GM18909 (cell line): ENCODE measurements around the gene LYSMD3.
"Not testable (repeated sequence)": the region's sequence is repeated elsewhere in the genome, so short reads cannot be mapped to it uniquely, and the experiment has no call there.

Source experiments
- ATAC-seq: cut with Tn5 transposase; IDR thresholded peaks from one replicate; pipeline ENCODE4 v1.9.1; 2021; ENCODE audit warnings: mild to moderate bottlenecking; ENCODE audit not compliant: unreplicated experiment, poor library complexity

Gene LYSMD3

DNA sequence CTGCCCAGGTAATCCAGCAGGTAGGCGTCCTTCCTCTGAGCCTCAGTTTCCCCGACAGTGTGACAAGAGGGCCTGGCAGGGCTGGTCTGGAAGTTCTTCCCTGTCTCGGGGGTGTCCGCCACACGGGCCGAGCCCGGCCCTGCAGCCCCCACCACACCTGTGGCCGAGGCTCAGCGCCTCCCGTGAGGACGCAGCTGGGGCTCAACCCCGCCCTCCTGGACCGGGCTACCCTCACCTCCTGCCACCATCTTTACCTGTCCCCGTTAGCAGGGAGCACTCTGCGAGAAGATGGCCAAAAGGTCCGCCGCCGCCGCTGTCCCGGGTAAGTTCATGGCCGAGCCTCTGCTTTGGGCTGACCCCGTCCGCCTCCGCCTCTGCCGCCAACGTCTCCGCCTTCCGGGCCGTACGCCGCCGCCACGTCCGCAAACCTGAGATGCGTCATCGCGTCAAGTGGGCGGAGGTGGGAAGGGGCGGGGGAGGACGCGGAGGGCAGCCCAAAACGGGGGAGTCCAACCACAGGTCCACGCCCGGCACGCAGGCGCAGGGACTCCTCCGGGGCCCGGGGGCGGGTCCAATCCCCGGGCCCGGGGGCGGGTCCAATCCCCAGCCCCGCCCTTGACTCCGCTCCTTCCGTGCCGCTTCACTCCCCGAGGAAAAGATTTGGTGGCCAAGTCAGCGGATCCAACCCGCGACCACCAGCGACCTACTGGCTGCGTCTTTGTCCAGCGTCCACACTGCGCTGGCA is at the start of gene LYSMD3:
Gene LYSMD3 (minus strand): TSS at position 391 of the 745 bp plus-strand sequence. CDS start 4,295 bp downstream, outside the sequence.
- ATAC-seq: peak; percentile 91

DNA sequence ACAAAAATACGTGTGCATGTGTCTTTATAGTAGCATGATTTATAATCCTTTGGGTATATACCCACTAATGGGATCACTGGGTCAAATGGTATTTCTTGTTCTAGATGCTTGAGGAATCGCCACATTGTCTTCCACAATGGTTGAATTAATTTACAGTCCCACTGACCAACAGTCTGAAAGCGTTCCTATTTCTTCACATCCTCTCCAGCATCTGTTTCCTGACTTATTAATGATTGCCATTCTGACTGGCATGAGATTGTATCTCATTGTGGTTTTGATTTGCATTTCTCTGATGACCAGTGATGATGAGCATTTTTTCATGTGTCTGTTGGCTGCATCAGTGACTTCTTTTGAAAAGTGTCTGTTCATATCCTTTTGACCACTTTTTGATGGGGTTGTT is 47.2 kb upstream of the LYSMD3 start:
- not testable (repeated sequence) for ATAC-seq

DNA sequence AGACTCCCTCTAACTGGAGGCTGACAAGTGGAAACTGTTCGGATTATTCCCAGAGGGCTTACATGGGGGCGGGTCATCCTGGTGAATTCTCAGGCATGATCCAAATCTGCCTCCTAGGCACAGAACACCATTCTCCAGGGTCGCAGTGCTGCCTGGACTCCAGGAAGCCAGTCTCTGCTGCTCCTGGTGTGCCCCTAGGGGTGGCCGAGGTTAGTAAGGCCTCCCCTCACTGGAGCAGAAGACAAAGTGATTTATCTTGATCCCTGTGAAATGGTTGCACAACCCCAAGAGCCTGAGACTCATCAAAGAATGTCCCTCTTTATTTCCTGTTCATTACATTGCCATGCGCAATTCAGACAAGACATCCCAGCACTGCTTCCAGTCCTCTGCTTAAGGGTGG is 46.3 kb upstream of the LYSMD3 start:
- ATAC-seq: no peak

DNA sequence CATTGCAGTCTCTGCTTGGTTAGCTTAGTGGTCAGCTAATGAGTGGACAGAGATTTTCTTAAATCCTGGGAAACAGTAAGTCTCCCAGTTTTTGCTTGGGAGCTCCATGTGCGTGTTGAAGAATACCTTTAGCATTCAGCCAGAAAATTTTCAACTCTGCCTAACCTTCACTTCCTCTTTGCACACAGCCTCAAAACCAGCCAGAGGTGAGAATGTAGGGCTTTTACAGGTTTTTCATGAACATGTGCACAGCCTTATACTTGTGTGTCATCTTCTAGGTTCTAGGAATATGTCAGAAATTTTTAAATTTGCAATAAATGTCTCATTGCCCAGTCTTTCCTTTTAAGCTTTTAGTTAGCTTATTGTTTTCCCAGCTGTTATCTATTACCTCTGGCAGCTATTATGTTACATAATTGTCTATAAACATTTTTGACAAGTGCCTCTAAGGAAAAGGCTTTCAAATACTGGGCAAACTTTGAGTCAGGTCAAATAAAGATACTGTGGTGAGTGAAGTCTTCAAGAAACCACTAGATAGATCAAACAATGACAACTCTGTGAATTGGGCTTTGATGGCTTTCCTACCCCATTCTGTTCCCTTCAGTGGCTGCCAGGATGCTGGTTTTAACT is 41.9 kb upstream of the LYSMD3 start:
- no peak for ATAC-seq

DNA sequence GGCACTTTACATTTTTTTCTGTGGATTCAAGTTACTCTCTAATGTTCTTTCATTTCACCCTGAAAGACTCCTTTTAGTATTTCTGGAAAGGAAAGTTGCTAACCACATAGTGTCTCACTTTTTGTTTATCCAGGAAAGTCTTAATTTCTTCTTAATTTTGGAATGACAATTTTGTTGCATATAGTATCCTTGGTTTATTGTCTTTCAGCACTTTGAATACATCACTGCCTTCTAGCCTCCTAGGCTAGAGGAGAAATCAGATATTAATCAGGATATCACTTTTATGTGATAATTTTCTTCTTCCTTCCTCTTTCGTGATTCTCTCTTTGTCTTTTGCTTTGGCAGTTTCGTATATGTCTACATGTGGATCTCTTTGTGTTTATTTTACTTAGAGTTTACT is 40.6 kb upstream of the LYSMD3 start:
- no peak for ATAC-seq

DNA sequence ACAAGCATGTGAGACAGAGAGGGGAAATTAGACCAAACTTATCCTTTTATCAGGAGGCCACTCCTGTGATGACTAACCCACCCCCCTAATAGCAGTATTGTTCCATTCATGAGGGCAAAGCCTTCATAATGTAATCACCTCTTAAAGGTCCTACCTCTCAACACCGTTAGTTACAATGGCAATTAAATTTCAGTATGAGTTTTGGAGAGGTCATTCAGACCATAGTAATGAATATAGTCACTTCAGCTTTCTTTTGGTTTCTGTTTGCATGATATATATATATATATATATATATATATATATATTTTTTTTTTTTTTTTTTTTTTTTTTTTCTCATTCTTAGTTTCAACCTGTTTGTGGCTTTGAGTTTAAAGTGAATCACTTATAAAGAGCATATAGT is 39.7 kb upstream of the LYSMD3 start:
- ATAC-seq: no peak

DNA sequence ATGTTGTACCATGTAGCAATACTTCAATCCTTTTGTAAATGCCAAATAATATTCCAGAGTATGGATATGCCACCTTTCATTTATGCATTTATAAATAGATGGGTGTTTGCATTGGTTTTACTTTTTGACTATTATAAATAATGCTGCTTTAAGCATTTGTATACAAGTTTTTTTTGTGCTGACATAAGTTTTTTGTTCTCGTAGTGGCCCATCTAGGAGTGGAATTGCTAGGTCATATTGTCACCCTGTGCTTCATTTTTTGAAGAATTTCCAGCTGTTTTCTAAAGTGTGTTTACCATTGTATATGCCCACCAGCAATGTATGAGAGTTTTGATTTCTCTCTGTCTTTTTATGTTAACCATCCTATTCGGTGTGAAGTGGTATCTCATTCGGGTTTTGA is 36.1 kb upstream of the LYSMD3 start:
- ATAC-seq: no peak

DNA sequence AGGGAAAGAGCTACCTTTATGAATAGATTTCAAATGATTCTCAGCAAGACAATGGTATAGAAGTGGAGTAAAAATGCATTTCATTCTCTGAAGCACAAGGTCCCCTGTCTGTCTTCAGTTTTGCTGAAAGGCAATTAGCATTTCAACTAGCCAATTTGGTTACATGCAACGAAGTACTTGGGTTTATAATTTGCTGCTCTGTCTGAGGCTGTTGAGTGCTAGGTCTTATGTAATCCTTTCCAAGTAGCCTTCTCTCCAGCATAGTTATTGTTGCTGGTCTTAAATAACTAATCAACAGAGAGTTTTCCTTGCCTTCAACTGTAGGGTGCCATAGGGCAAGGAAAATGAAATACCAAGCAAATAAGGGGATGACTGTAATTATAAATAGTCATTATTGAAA is 33.7 kb upstream of the LYSMD3 start:
- no peak for ATAC-seq

DNA sequence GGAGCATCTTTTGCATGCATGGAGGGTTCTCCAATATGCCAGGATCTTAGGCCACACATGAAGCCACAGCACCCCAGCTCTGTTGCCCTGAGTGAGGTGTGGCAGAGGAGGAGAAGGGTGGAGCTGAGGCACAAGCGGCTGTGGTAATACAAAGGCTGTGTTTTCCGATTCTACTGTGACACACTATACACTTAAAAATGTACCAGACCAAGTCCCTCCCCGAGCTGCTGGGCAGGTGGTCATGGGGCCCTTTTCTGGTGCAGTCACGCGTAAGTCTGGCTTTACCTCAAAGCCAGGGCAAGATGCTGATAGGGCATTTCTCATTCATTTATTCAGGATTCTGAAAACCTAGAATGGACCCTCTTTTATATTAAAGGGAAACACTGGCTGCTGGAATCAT is 33.0 kb upstream of the LYSMD3 start:
- ATAC-seq: no peak

DNA sequence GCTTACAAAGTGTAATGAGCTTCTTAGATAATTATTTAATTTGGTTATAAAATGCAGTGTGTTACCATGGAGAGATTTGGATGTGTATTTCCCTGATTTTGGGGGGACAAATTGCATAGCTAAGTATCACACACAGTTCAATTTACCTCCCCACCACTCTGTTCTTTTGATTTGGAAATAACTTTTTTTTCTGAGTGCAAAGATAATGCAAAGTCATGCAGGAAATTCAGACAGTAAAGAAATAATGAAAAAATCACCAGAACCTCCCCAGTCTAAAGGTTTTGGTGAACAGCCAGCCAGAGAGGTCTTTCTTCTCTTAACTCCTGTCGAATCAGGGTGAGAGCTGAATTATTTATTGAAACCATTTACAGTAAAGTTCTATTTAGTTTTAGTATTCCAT is 32.4 kb upstream of the LYSMD3 start:
- ATAC-seq: no peak

DNA sequence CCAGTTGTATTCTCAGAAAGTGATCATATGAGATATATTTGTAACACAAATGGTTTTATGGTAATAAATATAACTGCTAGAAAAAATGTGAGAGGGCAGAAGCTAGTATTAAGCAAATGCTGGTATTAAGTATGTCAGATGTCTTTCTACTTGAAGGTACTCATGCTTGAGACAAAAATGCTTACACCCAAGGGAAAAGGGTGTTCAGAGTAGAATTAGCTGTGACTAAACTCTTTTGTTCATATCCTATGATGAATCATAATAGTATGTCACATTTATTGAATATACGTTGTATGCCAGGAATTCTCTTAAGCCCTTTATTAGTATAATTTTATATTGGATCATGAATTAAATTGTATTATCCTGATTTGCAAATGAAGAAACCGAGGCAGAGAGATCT is 31.4 kb upstream of the LYSMD3 start:
- ATAC-seq: no peak

DNA sequence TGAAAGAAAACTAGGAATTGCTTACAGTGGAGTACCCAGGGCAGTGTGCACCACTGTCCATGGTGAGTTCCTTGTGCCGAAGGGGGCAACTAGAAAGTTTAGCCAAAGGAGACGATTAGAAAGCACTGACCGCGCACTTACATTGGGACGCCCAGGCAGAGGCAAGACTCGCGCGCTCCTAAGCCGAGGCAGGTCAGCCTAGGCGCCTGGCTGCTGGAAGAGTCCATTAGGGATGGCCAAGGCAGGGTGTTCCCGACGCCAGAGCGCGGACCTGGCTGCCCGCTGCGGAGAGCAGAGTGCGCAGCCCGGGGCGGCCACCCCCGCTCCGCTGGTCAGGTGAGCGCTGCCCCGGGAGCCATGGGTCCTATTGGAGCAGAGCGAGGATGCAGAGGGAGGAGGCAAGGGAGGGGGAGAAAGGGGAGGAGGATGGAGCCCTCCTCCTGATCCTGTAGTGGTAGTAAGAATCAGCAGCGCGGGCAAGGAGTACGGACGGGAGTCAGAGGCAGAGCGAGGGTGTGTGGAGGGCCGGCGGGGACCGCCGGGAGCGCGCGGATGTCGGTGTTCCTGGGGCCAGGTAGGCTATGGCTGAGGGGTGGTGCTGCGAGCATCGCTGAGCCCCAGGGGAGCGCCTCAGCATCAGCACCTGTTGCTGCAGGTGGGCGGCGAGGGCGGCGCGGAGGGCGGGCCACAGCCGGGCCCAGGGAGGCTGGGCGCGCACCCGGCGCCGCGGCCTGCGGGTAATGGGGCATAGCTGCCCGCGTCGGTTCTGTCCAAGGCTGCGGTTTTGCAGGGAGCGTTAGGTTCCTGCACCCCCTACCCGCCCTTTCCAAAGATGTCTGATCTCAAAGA is 29.2 kb upstream of the LYSMD3 start, which contains the start of gene ADGRV1:
Gene ADGRV1 (plus strand): TSS at position 454 of the 849 bp plus-strand sequence. CDS start 99 bp downstream, at position 553.
- peak; percentile 50 for ATAC-seq

DNA sequence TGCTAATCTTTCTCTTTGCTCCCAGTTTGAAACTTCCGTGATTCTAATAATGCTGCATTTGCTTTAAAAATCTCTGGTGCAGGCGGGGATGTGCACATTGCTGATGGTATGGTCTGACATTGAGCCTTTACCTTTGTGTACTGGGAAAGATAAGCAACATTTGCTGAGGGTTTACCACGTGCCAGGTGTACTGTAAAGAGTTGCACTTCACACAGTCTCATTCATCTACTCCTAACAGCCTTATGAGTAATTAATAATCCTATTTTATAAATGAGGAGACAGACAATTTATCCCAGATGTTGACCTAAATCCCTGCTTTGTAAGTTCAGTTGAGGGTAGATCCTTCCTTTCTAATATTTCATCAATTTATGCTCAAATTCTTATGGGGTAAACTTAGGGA is 28.5 kb upstream of the LYSMD3 start:
- no peak for ATAC-seq

DNA sequence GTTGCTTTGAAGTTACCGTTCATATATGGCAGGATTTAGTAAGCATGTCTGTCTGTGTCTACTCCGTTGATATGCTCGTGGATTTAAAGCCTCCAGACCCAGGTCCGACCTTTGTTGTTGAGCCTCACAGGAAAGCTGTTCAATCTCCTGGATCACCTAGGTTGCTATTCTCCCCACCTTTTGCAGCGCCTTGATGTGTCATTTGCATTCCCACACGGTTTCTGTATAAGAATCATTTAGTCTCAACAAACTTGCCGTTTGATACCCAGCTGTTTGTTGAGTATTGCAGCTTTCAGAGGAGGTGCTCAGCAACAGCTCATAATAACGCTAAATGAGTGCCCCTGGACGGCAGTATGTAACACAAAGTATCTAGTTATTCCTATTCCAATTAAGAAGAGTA is 28.0 kb upstream of the LYSMD3 start:
- no peak for ATAC-seq

DNA sequence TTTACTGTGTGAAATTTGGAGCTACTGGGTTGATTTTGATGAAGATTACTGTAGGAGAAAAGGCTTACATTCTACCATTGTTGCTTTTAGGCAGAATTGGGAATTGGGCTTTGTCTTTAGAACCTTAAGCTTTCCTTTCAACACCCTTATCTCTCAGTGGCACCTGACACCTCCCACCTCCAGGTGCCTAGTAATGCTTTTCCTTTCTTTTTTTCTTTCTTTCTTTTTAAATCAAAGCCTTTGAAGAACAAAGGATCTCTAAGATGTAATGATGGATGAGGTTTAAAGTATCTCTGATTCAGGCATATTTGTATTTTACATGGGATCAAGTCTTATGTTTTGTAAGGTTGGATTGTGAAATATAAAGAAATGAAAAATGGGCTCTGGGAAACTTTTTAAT is 26.3 kb upstream of the LYSMD3 start:
- ATAC-seq: no peak

DNA sequence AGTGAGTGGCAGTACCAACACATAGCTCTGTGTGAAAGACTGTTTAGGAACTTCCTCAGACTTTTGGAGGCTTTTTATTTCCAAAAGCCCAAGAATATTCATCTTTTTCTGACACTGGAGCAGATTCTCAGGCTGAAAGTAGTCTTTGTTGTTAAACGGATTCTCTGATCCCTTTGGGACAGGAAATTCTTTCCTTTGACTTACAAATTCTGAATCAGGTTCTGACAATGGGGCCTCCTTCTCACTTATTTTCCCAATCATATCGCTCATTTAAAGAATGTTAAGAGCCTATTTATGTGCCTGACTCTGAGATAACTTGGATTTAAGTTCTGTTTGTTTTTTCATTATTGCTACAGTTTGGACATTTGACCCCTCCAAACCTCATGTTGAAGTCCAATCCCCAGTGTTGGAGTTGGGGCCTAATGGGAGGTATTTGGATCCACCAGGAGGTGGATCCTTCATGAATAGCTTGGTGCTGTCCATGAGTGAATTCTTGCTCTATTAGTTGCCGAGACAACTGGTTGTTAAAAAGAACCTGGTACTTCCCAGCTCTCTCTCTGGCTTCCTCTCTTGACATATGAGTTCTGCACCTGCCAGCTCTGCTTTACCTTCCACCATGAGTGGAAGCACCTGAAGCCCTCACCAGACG is 25.1 kb upstream of the LYSMD3 start:
- ATAC-seq: no peak

DNA sequence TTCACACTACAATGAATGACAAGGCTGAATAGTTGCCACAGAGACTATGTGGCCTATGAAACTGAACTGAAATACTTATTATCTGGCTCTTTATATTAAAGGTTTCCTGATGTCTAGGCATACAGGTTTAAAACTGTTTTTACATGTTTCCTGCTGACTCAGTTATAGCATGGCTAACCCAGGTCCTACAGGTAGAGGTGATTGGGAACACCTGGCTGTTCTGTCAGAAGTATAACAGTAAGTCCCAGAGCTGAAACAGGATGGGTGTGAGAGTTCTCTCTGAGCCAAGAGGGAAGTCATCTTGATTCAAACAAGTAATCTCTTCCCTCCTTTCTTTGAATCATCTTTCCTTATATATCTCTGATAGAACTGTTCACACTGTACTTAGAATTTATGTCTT is 24.3 kb upstream of the LYSMD3 start:
- no peak for ATAC-seq

DNA sequence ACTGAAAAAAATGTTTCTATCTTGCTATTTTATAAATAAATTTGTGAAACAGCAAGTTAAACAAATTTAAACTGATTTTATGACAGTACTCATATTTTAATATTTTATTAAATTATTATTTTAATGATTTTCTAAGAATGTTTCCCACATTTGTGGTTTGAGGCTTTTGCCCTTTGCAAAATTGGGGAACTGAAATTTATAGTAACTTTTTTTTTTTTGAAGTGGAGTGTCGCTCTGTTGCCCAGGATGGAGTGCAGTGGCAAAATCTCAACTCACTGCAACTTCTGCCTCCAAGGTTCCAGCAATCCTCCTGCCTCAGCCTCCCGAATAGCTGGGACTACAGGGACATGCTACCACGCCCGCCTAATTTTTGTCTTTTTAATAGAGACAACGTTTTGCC is 22.0 kb upstream of the LYSMD3 start:
- ATAC-seq: no peak

DNA sequence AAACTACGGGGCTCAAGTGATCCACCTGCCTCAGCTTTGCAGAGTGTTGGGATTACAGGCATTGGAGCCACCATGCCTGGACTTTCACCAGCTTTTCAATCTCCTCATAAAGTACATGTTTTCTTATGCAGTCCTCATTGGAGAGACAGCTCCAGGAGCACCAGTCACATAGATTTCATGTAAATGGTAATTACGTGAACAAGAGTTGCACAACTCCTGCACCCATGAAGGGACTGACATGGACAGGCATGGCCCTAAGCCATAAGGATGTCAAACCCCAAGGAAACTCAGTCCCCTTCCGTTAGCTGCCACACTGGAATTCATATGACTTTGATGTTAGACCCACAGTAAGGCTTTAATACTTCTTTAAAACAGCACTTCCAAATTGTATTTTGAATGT is 21.6 kb upstream of the LYSMD3 start:
- no peak for ATAC-seq

DNA sequence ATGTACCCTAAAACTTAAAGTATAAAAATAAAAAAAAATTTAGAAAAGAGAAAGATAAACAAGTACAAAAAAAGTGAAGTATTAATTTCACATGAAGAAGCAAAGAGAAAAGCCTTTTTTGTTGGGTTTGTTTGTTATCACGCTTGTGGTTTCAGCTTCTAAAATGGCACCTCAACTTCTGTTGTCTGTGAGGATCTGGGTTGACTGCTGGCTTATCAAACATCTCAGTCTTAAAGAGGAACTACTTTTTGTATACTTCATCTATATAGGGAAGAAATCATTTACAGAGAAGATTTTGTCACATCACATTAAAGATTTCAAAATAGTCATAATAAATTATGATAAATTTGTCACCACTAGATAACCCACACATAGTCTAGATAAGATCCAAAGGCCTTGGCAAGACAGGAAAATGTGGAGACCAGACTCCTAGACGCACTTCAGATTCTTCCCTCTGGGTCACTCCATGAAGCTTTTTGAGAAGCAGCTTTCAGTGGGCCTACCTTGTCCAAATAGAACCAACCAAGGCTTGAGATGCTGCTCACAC is 20.4 kb upstream of the LYSMD3 start:
- ATAC-seq: no peak
